SIG-M5 treated with dmso at 0.1 percent for 504 hours (cell line): Measurements from ENCODE around the gene STING1.
A peak's percentile ranks its signal among the peaks of the same experiment; 100 is the strongest.
"Not testable (repeated sequence)": the region's sequence is repeated elsewhere in the genome, so short reads cannot be mapped to it uniquely, and the experiment has no call there.

Source experiments
- DNase-seq: peaks from one replicate; lab custom pipeline; 2025; ENCODE audit not compliant: unreplicated experiment; lab: John Stamatoyannopoulos, UW

STING1 gene

DNA sequence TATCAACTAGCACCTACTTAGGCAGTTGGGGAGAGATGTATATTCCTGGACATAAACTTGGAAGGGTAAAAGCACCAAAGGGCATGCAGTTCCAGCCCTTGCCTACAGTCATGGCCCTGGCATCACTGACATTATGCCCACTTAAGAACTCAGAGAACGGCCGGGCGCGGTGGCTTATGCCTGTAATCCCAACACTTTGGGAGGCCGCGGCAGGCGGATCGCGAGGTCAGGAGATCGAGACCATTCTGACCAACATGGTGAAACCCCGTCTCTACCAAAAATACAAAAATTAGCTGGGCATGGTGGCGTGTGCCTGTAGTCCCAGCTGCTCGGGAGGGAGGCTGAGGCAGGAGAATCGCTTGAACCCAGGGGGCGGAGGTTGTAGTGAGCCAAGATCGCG, 42.1 kb downstream of the STING1 start:
- DNase-seq: not testable (repeated sequence)

GRCh38 chr5:139439013-139439903, 43.3 kb downstream of the STING1 start, which contains the start of gene DNAJC18:
Gene DNAJC18, minus strand, starts transcription at chr5:139439525. Its CDS starts 80 bp downstream, at chr5:139439445.
- peak; percentile 89 for DNase-seq

- no peak for DNase-seq
These were observed 43.9 kb downstream of the STING1 start for GRCh38 chr5:139438707-139439012.

DNA sequence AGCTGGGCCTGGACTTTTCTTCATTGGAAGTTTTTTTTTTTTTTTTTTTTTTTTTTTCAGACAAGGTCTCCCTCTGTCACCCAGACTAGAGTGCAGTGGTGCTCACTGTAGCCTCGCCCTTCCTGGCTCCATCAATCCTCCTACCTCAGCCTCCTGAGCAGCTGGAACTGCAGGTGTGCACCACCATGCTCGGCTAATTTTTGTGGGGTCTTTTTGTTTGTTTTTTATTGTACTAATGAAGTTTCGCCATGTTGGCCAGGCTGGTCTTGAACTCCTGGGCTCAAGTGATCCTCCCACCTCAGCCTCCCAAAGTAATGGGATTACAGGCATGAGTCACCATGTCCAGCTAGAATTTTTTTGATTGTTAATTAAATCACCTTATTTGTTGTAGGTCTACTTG, 46.9 kb downstream of the STING1 start:
- DNase-seq: no peak

DNA sequence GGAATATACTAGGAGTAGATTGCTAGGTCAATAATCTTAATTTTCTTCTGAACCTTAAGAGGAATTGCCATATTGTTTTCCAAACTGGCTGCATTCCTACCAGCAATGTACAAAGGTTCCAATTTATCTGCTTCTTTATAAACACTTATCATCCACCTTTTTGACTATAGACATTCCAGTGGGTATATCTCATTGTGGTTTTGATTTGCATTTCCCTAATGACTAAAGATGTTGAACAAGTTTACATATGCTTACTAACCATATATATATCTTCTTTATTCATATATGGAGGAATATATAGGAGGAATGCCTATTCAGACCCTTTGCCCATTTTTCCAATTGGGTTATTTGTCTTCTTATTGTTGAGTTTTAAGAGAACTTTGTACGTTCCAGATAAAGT, 50.9 kb downstream of the STING1 start:
- no peak for DNase-seq

GRCh38 chr5:139430015-139430414, 52.5 kb downstream of the STING1 start:
- DNase-seq: no peak

- DNase-seq: no peak
These were observed 56.2 kb downstream of the STING1 start for GRCh38 chr5:139426203-139426885.
